GM12801 (cell line): Measurements from ENCODE around the gene PRSS3.

Experiments
- TF ChIP-seq, protein P1 (sequence below): IDR thresholded peaks from one replicate; pipeline ENCODE4 v1.5.1; 2011; ENCODE audit warnings: control low read depth; ENCODE audit not compliant: insufficient read length; ENCODE audit errors: extremely low read depth

The PRSS3 gene

DNA sequence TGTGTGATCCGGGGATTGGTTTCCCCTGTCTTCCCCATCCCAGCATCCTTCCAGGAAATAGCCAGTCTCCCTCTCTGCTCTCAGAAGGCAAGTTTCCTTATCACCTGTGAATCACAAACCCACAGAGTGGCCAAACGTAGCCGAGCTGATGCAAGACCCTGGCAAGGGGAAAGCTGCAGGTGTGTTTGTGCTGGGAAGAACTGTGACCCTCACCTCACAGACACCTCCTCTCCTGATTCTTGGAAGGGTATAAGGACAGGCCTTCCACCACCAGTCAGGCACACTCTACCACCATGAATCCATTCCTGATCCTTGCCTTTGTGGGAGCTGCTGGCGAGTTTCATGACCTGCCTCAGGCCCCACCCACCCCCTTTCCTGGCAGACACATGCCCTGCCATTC is at the start of gene PRSS3:
PRSS3 (plus strand) TSS at position 281 of the 400 bp plus-strand sequence; CDS start at position 294, 13 bp downstream.
- TF ChIP-seq, protein P1, sequence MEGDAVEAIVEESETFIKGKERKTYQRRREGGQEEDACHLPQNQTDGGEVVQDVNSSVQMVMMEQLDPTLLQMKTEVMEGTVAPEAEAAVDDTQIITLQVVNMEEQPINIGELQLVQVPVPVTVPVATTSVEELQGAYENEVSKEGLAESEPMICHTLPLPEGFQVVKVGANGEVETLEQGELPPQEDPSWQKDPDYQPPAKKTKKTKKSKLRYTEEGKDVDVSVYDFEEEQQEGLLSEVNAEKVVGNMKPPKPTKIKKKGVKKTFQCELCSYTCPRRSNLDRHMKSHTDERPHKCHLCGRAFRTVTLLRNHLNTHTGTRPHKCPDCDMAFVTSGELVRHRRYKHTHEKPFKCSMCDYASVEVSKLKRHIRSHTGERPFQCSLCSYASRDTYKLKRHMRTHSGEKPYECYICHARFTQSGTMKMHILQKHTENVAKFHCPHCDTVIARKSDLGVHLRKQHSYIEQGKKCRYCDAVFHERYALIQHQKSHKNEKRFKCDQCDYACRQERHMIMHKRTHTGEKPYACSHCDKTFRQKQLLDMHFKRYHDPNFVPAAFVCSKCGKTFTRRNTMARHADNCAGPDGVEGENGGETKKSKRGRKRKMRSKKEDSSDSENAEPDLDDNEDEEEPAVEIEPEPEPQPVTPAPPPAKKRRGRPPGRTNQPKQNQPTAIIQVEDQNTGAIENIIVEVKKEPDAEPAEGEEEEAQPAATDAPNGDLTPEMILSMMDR, result no peak

DNA sequence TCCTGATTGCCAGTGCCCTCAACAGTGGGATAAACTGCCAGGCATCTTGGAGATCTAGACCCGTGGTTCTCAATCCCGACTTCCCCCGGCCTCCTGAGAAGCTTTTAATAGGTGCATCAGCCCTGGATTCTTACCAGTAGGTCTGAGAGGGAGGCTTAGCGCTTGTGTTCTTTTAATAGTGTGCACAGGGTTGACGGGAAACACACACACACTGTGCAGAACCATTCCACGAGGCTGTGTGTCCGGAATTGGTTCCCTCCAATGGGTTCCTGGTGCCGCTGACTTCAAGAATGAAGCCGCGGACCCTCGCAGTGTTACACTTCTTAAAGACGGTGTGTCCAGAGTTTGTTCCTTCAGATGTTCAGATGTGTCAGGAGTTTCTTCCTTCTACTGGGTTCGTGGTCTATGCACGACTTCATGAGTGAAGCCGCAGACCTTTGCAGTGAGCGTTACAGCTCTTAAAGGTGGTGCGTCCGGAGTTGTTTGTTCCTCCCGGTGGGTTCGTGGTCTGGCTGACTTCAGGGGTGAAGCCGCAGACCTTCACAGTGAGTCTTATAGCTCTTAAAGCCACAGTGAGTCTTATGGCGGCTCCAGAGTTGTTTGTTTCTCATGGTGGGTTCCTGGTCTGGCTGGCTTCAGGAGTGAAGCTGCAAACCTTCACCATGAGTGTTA is 46.6 kb upstream of the PRSS3 start:
- TF ChIP-seq, protein P1, result no peak

DNA sequence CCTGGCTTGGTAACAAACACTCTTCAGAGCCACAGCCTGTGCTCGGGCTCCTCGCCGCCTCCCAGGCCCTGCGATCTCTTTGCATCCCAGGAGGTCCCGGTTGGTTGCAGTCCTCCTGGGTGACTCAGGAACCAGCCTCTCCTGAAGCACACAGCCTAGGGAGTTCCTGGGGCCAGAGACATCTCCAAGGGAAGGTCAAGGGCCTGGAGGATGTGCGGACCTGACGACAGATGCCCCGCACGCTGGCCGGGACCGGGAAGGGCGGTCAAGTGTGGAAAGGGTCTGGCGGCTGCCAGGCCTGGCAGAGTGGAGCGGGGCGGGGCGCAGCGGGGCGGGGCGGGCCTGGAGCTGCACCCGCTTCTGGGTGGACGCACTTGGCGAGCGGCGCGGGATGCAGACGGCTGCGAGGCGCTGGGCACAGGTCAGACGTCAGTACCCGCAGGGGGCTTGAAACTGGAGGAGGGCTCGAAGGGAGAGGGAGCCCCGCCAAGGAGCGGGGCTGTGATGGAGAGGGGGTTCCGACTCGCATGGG is 45.0 kb upstream of the PRSS3 start:
- TF ChIP-seq, protein P1, result no peak

DNA sequence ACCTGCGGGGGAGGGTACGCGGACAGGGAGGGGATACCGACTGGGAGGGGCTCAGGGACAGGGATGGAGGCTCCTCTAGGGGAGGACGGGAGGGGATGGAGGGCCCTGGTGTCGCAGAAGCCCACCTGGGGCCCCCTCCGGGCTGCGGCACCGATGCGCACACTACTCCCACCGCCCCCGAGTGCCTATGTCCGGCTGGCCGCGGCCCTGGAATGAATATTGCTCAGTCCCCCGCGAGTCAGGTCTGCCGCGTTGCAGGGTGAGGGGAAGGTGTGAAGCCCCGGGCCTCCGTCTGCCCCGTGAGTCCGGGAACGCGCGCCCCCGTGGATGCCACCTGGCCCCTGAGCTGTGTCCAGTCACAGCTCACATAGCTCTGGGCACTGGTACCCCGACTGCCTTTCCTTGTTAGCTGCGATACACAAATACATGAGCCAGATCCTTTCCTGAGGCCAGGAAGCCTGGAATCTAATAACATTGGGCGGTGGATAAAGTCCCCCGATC is 44.5 kb upstream of the PRSS3 start:
- TF ChIP-seq, protein P1, result no peak

DNA sequence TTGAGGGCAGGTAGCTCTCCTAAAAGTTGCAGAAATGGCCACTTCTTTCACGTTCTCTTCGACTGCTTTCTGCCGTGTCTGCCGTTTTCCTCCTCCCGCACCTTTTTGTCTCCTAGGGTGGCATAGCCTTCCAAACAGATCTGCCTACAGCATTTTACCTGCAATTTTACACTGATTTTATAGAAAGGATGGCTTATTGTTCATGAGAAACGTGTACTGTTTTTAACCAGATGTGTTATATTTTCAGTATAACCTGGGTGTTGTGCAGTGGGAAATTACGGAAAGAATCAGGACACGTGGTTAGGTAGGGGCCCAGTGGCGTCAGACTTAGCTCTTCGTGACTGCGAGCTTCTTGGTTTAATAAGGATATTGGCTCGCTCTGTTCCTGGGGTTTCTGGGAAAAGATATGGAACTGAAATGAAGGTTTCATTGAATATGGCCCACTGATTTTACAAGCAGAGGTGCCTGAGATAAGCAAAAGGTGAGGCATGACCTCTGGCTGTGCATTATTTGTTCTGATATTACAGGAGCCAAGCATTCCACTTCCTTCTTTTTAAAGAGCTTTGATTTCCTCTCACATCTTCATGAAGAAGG is 43.7 kb upstream of the PRSS3 start:
- TF ChIP-seq, protein P1, result no peak

DNA sequence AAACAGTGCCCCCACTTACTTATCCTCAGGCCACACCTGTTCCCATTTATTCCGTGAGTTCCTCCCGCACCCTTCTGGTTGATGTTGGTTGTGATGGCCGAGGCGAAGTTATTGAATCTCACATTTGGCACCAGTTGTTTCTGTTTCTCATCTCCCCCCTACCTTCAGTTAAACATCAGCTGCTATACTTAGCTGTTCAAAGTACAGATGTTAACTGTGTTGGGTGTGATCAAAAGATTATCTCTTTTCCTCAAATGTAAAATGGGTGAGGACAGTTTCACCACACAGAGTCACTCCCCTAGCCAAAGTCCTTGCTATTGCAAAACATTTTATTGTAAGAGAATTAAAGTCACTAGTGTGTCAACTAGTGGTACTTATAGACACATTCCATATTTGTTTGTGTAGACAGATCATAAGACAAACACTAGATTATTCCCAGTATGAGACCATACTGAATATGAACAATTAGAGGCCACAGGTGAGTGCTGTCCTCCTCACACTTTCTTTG is 43.2 kb upstream of the PRSS3 start:
- TF ChIP-seq, protein P1, result no peak

DNA sequence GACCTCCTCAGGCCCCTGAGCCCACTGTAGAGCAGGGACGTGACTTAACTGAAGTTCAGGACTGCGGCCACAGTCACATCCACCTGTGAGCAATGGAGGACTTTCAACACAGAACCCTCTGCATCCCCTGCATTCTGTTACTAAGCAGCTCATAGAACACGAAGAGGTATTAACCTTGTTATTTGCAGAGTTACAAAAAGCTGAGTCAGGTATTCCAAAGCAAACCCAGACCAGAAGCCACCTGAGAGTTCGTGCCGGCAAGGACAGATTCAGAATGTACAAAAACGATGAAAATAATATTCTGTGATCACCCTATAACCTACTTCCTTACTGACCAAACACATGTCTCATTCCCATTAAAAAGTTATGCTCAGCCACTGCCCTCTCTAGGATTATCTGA is 33.0 kb upstream of the PRSS3 start:
- TF ChIP-seq, protein P1, result no peak
